Vagina (tissue), 2 donors: ENCODE data around the gene FOXS1. TPM values are rescaled to one million over a fixed set of nuclear protein-coding genes. Genes with fewer than 3 reads are reported as not detected.
A peak's percentile ranks its signal among the peaks of the same experiment; 100 is the strongest.

ENCODE experiments used
- DNase-seq, 2 donors: peaks; one replicate each; pipeline ENCODE4 v3.0.0-alpha.2; 2017; ENCODE audit errors: extremely low spot score in 2 of 2
- H3K27ac ChIP-seq: fragments of 200-600 bp; sonication (generic); one replicate; pipeline ENCODE4 v1.5.1; 2019
- H3K27me3 ChIP-seq: fragments of 200-600 bp; sonication (generic); one replicate; pipeline ENCODE4 v1.5.1; 2019
- H3K36me3 ChIP-seq, 2 donors: fragments of 200-600 bp; sonication (generic); one replicate each; pipeline ENCODE4 v1.5.1; 2017 to 2019
- H3K4me1 ChIP-seq: fragments of 200-600 bp; sonication (generic); one replicate; pipeline ENCODE4 v1.5.1; 2019
- H3K4me3 ChIP-seq, 2 donors: fragments of 200-600 bp; sonication (generic); 1 replicate in 1 of 2; 2 replicates in 1 of 2; pipeline ENCODE4 v1.5.1; 2016 to 2019
- H3K9me3 ChIP-seq: fragments of 200-600 bp; sonication (generic); one replicate; pipeline ENCODE4 v1.5.1; 2019
- POLR2A ChIP-seq, 2 donors: fragments of 450-650 bp; IDR thresholded peaks; one replicate each; pipeline ENCODE4 v1.6.1; 2017; ENCODE audit warnings: antibody characterized with exemption in 2 of 2, mild to moderate bottlenecking in 2 of 2, moderate library complexity in 2 of 2
- POLR2AphosphoS5 ChIP-seq, 2 donors: sonication (generic); formaldehyde crosslinking; IDR thresholded peaks; one replicate each; pipeline ENCODE4 v1.9.0; 2017; ENCODE audit warnings: antibody characterized with exemption in 2 of 2, mild to moderate bottlenecking in 2 of 2, low read depth in 1 of 2; ENCODE audit not compliant: insufficient read depth in 1 of 2
- intact Hi-C: fragments of 100-400 bp; cut with DNase I; formaldehyde crosslinking; loops from one replicate; pipeline ENCODE4 v1.15.1; 2023
- total RNA-seq: library from RNA; depleted of rRNA; stranded (reverse); fragments of >200 nt; gene quantifications from one replicate; pipeline ENCODE4 v1.2.3, GENCODE V29; 2016
- TF ChIP-seq, protein P1 (sequence below), 3 experiments: fragments of 450-650 bp in 2 of 3; fragments of 200-600 bp in 1 of 3; sonication (generic) in 1 of 3; IDR thresholded peaks; one replicate each; pipeline ENCODE4 v1.5.1; 2017 to 2019; ENCODE audit warnings: antibody characterized with exemption in 3 of 3, mild to moderate bottlenecking in 2 of 3, moderate library complexity in 2 of 3

FOXS1 gene
- total RNA-seq, 1 donor from 2014 or later = not detected

DNA sequence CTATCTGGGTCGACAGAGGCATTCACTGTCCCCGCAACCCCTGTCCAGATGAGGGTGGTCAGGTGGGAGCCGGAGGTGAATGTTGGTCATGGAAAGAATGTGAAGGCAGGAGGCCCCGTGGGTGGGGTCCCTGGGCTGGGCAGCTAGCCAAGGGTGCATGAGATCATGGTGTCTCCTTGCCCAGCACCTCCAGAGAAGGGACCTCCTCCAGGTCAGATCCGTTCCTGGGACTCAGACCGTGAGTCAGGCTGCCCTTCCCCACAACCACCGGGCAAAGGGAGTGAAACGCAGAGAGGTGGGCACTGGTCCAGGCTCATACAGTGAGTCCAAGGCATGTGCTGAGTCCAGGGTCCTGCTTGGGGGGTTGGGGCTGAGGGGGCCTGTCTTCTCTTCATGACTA, 3.5 kb downstream of the FOXS1 start:
- DNase-seq = no peak
- intact Hi-C loops = no loop called here

DNA sequence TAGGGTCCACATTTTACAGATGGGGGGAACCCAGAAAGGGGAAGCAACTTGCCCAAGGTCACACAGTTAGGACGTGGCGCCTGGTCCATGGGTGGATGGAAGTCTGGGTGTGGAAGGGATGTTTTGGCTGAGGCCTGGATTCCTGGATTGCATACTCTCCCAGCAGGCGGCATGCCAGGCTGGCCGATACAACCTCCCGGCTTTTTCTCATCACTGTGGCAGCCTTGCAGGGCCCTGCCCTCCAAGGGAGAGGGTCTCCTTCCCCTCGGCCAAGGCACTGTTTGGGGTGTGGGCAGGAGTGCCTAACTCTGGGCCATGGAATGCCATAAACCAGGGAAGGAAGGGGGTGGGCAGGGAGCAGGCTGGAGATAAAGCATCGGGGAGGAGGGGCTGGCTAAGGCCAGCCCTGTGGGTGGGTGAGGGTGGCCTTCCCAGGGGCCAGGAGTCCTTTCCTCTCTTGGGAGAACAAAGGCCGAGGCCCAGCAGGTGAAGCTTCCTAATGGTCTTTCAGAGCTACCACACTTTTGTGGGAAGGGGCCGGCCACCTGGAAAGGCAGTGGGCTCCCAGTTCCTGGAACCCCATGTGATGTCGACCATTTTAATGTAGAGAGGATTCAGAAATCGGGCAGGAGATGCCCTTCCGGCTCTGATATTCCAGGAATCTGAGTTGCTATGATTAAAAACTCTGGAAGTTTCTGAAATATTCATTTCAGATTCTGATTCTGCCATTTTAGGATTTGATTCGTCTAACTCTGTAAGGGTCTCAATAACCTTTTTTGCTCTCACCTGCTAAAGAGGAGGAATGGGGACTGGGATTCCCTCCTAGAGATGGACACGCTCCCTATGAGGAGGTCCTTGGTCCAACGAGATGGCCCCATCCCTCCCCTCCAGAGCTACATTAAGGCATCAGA, 4.2 kb downstream of the FOXS1 start:
- no peaks in the 10 kb centered on the region for H3K9me3 ChIP-seq
- peaks cover 39% of the 10 kb centered on the region for H3K4me1 ChIP-seq
- intact Hi-C loops = no loop called here
- DNase-seq = no peak
- H3K27me3 ChIP-seq = no peaks in the 10 kb centered on the region
- no peaks in the 10 kb centered on the region for H3K36me3 ChIP-seq
- H3K4me3 ChIP-seq = no peak overlapping the region
- TF ChIP-seq POLR2A (IDR thresholded peaks at IDR 0.05) (no peak), POLR2AphosphoS5 (IDR thresholded peaks at IDR 0.05; ENCODE audit: insufficient read depth in 1 of 2, low read depth in 1 of 2) (no peak)
- TF ChIP-seq, protein P1, sequence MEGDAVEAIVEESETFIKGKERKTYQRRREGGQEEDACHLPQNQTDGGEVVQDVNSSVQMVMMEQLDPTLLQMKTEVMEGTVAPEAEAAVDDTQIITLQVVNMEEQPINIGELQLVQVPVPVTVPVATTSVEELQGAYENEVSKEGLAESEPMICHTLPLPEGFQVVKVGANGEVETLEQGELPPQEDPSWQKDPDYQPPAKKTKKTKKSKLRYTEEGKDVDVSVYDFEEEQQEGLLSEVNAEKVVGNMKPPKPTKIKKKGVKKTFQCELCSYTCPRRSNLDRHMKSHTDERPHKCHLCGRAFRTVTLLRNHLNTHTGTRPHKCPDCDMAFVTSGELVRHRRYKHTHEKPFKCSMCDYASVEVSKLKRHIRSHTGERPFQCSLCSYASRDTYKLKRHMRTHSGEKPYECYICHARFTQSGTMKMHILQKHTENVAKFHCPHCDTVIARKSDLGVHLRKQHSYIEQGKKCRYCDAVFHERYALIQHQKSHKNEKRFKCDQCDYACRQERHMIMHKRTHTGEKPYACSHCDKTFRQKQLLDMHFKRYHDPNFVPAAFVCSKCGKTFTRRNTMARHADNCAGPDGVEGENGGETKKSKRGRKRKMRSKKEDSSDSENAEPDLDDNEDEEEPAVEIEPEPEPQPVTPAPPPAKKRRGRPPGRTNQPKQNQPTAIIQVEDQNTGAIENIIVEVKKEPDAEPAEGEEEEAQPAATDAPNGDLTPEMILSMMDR (IDR thresholded peaks at IDR 0.05) = no peak
- H3K27ac ChIP-seq = peak overlapping the region; percentile 48

More for the DNA sequence above, 3.5 kb downstream of the FOXS1 start:
- peaks cover 31% of the 10 kb centered on the region for H3K4me1 ChIP-seq
- H3K4me3 ChIP-seq = no peak overlapping the region
- H3K9me3 ChIP-seq = no peaks in the 10 kb centered on the region
- H3K27me3 ChIP-seq = no peaks in the 10 kb centered on the region
- no peaks in the 10 kb centered on the region for H3K36me3 ChIP-seq
- H3K27ac ChIP-seq = peak overlapping the region; percentile 66
- TF ChIP-seq POLR2A (IDR thresholded peaks at IDR 0.05) = no peak
- no peak for TF ChIP-seq POLR2AphosphoS5 (IDR thresholded peaks at IDR 0.05; ENCODE audit: insufficient read depth in 1 of 2, low read depth in 1 of 2)
- TF ChIP-seq, protein P1 (IDR thresholded peaks at IDR 0.05) = no peak

DNA sequence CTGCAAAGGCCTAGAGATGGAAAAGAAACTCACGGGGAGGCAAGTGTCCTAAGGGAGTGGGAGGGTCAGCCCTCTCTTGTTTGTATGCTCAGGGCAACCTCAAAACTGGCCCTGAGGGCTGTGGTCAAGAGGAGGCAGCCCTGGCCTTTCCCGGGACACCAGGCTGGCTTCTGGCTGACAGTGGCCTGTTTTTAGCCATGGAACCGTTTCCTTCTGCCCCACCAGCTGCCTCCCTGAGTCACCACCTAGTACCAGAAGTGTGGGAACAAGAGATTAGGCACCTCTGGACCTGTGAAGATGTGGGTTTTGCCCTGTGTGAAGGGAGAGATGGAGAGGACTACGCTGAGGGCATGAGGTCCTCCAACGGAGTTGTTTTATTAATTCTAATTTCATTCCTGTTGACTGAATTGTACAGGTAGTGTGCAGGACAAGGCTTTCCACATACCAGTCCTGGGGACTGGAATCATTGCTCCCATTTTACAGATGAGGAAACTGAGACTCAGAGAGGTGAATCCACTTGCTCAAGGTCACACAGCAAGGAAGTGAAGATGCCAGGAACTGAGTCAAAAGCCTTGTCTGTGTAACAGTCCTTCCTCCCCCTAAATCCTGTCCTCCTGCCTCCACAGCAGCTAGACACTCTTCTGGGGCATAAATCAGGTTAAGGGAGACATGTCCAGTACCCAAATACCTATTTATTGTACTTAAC, 5.5 kb downstream of the FOXS1 start:
- Histone ChIP-seq H3K4me1 (peaks cover 40% of the 10 kb centered on the region), H3K27ac (no peak overlapping the region), H3K36me3 (no peaks in the 10 kb centered on the region), H3K9me3 (no peaks in the 10 kb centered on the region), H3K4me3 (no peak overlapping the region), H3K27me3 (no peaks in the 10 kb centered on the region)
- no peak for DNase-seq
- no peak for TF ChIP-seq POLR2A (IDR thresholded peaks at IDR 0.05)
- TF ChIP-seq, protein P1 (IDR thresholded peaks at IDR 0.05) = no peak
- no peak for TF ChIP-seq POLR2AphosphoS5 (IDR thresholded peaks at IDR 0.05; ENCODE audit: insufficient read depth in 1 of 2, low read depth in 1 of 2)
- intact Hi-C loops = loop anchor here (5.0 kb wide), 1 partner anchor 112 kb away; the partner anchor contains the start of gene PDRG1

DNA sequence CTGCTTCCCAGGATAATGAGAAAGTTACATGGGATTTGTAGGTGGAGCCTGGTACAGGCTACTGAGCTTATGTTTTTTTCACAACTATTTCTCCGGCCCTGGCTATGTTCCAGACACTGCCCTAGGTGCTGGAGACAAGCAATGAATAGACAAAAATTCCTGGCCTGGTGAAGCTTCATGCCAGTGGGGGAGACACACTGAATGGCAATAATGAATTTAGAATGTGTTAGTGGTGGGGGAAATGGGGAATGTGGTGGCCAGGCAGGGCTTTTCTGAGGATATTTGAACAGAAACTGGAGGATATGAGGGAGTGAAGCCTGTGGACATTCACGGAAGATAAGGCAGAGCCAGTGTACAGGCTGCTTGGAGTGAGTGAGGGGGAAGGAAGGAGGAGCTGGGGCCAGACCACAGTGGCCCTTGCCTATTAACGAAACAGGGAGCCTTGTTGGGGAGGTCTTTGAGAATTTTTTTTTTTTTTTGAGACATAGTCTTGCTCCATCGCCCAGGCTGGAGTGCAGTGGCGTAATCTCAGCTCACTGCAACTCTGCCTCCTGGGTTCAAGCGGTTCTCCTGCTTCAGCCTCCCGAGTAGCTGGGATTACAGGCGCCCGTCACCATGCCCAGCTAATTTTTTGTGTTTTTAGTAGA, 6.6 kb downstream of the FOXS1 start:
- DNase-seq = no peak
- Histone ChIP-seq H3K27me3 (no peaks in the 10 kb centered on the region), H3K4me1 (peaks cover 37% of the 10 kb centered on the region), H3K9me3 (no peaks in the 10 kb centered on the region), H3K36me3 (no peaks in the 10 kb centered on the region), H3K27ac (no peak overlapping the region), H3K4me3 (no peak overlapping the region)
- TF ChIP-seq POLR2A (IDR thresholded peaks at IDR 0.05) = no peak
- TF ChIP-seq, protein P1 (IDR thresholded peaks at IDR 0.05) = no peak
- no peak for TF ChIP-seq POLR2AphosphoS5 (IDR thresholded peaks at IDR 0.05; ENCODE audit: insufficient read depth in 1 of 2, low read depth in 1 of 2)
- intact Hi-C loops = loop anchor here (5.0 kb wide), 1 partner anchor 114 kb away; the partner anchor contains the start of gene PDRG1
